ENCODE data around the gene SQSTM1. TPM values are rescaled to one million over a fixed set of nuclear protein-coding genes. Genes with fewer than 3 reads are reported as not detected.

The SQSTM1 gene
- total and polyA plus RNA-seq, 4 donors, result 298 to 568 (median 372) TPM

GRCh38 chr5:179839328-179840256 is 18.9 kb downstream of the SQSTM1 start:
- H3K4me1 ChIP-seq (ENCODE audit: control insufficient read depth in 5 of 5, insufficient read depth in 5 of 5, low read length in 5 of 5), result peaks cover 0 to 3% (median 0%) of the 10 kb centered on the region in 5 donors
- H3K9ac ChIP-seq (ENCODE audit: insufficient read depth in 1 of 2, low read length in 2 of 2), result no peak overlapping the region
- DNase-seq, result no peak
- H3K27me3 ChIP-seq (ENCODE audit: control insufficient read depth in 3 of 3, insufficient read depth in 3 of 3, low read length in 2 of 3), result no peaks in the 10 kb centered on the region
- WGBS, 2 donors, result 85 to 87% methylated on average over 16 of the region's 16 CpGs
- H3K27ac ChIP-seq (ENCODE audit: low read depth in 1 of 2, low read length in 1 of 2), result peak overlapping the region in 1 of 2 donors; percentile 7
- ATAC-seq (ENCODE audit: insufficient read depth, low FRiP score), result no peak
- peaks cover 21 to 33% (median 31%) of the 10 kb centered on the region in 4 donors for H3K36me3 ChIP-seq (ENCODE audit: control insufficient read depth in 4 of 4, insufficient read depth in 4 of 4, low read length in 4 of 4)
- no peaks in the 10 kb centered on the region for H3K9me3 ChIP-seq (ENCODE audit: control insufficient read depth in 4 of 4, insufficient read depth in 3 of 4, low read length in 3 of 4)
- no peak for TF ChIP-seq CTCF (IDR thresholded peaks at IDR 0.05; ENCODE audit: control extremely low read depth, extremely low read depth)
- no peak overlapping the region for H3K4me3 ChIP-seq

- Histone ChIP-seq H3K9me3 (ENCODE audit: control insufficient read depth in 4 of 4, insufficient read depth in 3 of 4, low read length in 3 of 4) (peaks cover 0 to 3% (median 0%) of the 10 kb centered on the region in 4 donors), H3K27me3 (ENCODE audit: control insufficient read depth in 3 of 3, insufficient read depth in 3 of 3, low read length in 2 of 3) (no peaks in the 10 kb centered on the region), H3K27ac (ENCODE audit: low read depth in 1 of 2, low read length in 1 of 2) (no peak overlapping the region), H3K36me3 (ENCODE audit: control insufficient read depth in 4 of 4, insufficient read depth in 4 of 4, low read length in 4 of 4) (peaks cover 21 to 33% (median 31%) of the 10 kb centered on the region in 4 donors), H3K4me1 (ENCODE audit: control insufficient read depth in 5 of 5, insufficient read depth in 5 of 5, low read length in 5 of 5) (peaks cover 0 to 3% (median 0%) of the 10 kb centered on the region in 5 donors), H3K4me3 (no peak overlapping the region), H3K9ac (ENCODE audit: insufficient read depth in 1 of 2, low read length in 2 of 2) (no peak overlapping the region)
- no peak for ATAC-seq (ENCODE audit: insufficient read depth, low FRiP score)
- 97% methylated on average over 11 of the region's 11 CpGs for WGBS, 2 donors
- no peak for TF ChIP-seq CTCF (IDR thresholded peaks at IDR 0.05; ENCODE audit: control extremely low read depth, extremely low read depth)
- no peak for DNase-seq
Measured at GRCh38 chr5:179840321-179840720, 19.6 kb downstream of the SQSTM1 start.

- 90 to 91% methylated on average over 17 of the region's 17 CpGs for WGBS, 2 donors
- TF ChIP-seq CTCF (IDR thresholded peaks at IDR 0.05; ENCODE audit: control extremely low read depth, extremely low read depth), result no peak
- no peak overlapping the region for H3K4me3 ChIP-seq
- no peaks in the 10 kb centered on the region for H3K27me3 ChIP-seq (ENCODE audit: control insufficient read depth in 3 of 3, insufficient read depth in 3 of 3, low read length in 2 of 3)
- H3K9ac ChIP-seq (ENCODE audit: insufficient read depth in 1 of 2, low read length in 2 of 2), result no peak overlapping the region
- H3K36me3 ChIP-seq (ENCODE audit: control insufficient read depth in 4 of 4, insufficient read depth in 4 of 4, low read length in 4 of 4), result peaks cover 21 to 38% (median 33%) of the 10 kb centered on the region in 4 donors
- DNase-seq, result no peak
- peaks cover 0 to 3% (median 0%) of the 10 kb centered on the region in 4 donors for H3K9me3 ChIP-seq (ENCODE audit: control insufficient read depth in 4 of 4, insufficient read depth in 3 of 4, low read length in 3 of 4)
- no peak overlapping the region for H3K27ac ChIP-seq (ENCODE audit: low read depth in 1 of 2, low read length in 1 of 2)
- peaks cover 0 to 3% (median 0%) of the 10 kb centered on the region in 5 donors for H3K4me1 ChIP-seq (ENCODE audit: control insufficient read depth in 5 of 5, insufficient read depth in 5 of 5, low read length in 5 of 5)
- no peak for ATAC-seq (ENCODE audit: insufficient read depth, low FRiP score)
Measured at GRCh38 chr5:179840766-179841165, 20.1 kb downstream of the SQSTM1 start.
